ENCODE data around the gene C9. TPM values are rescaled to one million over a fixed set of nuclear protein-coding genes. Genes with fewer than 3 reads are reported as not detected.

Gene C9
- total RNA-seq, 6 donors from 2014 or later = 0.31 to 0.51 TPM; not detected in 4

- WGBS, 2 donors = 75 to 82% methylated on average over 2 of the region's 2 CpGs
- DNase-seq = no peak
- peaks cover 3 to 75% (median 15%) of the 10 kb centered on the region in 4 donors for H3K36me3 ChIP-seq
- H3K27ac ChIP-seq = peak overlapping the region in 1 of 4 donors; percentile 11
- no peak for ATAC-seq (ENCODE audit: low FRiP score in 2 of 2)
- H3K9me3 ChIP-seq = no peaks in the 10 kb centered on the region
- TF ChIP-seq POLR2A (IDR thresholded peaks at IDR 0.05) (no peak), EP300 (IDR thresholded peaks at IDR 0.05) (no peak), POLR2AphosphoS5 (IDR thresholded peaks at IDR 0.05) (no peak)
- TF ChIP-seq, protein P1, sequence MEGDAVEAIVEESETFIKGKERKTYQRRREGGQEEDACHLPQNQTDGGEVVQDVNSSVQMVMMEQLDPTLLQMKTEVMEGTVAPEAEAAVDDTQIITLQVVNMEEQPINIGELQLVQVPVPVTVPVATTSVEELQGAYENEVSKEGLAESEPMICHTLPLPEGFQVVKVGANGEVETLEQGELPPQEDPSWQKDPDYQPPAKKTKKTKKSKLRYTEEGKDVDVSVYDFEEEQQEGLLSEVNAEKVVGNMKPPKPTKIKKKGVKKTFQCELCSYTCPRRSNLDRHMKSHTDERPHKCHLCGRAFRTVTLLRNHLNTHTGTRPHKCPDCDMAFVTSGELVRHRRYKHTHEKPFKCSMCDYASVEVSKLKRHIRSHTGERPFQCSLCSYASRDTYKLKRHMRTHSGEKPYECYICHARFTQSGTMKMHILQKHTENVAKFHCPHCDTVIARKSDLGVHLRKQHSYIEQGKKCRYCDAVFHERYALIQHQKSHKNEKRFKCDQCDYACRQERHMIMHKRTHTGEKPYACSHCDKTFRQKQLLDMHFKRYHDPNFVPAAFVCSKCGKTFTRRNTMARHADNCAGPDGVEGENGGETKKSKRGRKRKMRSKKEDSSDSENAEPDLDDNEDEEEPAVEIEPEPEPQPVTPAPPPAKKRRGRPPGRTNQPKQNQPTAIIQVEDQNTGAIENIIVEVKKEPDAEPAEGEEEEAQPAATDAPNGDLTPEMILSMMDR (IDR thresholded peaks at IDR 0.05) = no peak
- H3K4me1 ChIP-seq = no peaks in the 10 kb centered on the region
- H3K4me3 ChIP-seq = no peak overlapping the region
- no peaks in the 10 kb centered on the region for H3K27me3 ChIP-seq
These were observed 9.5 kb upstream of the C9 start for GRCh38 chr5:39373791-39374190.

GRCh38 chr5:39371367-39371635 is 7.0 kb upstream of the C9 start:
- 76 to 88% methylated on average over 3 of the region's 3 CpGs for WGBS, 2 donors
- no peak for TF ChIP-seq EP300 (IDR thresholded peaks at IDR 0.05)
- TF ChIP-seq, protein P1 (IDR thresholded peaks at IDR 0.05) = no peak
- TF ChIP-seq POLR2AphosphoS5 (IDR thresholded peaks at IDR 0.05) = no peak
- TF ChIP-seq POLR2A (IDR thresholded peaks at IDR 0.05) = no peak
- no peak for DNase-seq
- no peak for ATAC-seq (ENCODE audit: low FRiP score in 2 of 2)
- H3K4me3 ChIP-seq = no peak overlapping the region
- H3K27me3 ChIP-seq = no peaks in the 10 kb centered on the region
- no peaks in the 10 kb centered on the region for H3K4me1 ChIP-seq
- H3K36me3 ChIP-seq = peaks cover 3 to 53% (median 11%) of the 10 kb centered on the region in 4 donors
- H3K27ac ChIP-seq = no peak overlapping the region
- no peaks in the 10 kb centered on the region for H3K9me3 ChIP-seq

DNA sequence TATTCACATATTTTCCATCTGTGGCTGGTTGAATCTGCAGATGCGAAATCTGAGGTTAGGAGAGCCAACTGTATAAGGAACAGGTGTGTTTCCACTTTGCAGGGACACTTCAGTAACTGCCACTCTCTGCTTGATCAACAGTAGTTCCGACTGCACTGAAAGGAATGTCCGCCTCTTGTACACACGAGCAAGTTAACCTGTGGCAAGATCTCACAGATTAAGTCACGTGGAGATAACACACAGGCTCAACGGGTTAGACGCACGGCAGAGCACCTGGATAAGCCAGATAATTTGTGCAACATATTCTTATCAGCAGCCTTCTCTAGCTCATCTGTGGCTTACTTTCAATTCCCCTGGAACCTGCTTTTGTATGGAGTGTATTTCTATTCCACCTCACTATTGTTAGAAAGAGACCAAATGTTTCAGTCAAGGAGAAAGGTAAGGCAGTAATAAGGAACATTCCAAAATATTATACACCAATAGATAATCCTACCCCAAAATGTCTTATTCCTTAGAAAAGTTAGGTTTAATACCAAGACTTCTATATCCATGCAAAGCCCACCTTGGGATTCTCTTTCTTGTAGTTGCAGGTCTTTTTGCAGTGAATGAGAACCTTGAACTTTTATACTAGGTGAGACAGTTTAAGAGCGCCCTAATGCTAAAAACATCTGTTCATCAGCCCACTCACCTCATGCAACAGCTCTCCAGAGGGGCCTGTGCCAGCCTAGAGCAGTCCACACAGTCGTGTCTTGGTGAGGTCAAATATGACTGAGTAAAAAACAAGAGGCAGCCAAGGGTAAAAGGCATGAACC is 6.5 kb upstream of the C9 start:
- Histone ChIP-seq H3K27ac (no peak overlapping the region), H3K36me3 (peaks cover 3 to 51% (median 9%) of the 10 kb centered on the region in 4 donors), H3K9me3 (no peaks in the 10 kb centered on the region), H3K27me3 (no peaks in the 10 kb centered on the region), H3K4me3 (no peak overlapping the region), H3K4me1 (no peaks in the 10 kb centered on the region)
- 67 to 69% methylated on average over 10 of the region's 10 CpGs for WGBS, 2 donors
- DNase-seq (peak in 1 of 2 donors; percentile 78), ATAC-seq (ENCODE audit: low FRiP score in 2 of 2) (peak; percentile 40 to 89)
- peak in 1 of 4 donors; percentile 50 for TF ChIP-seq EP300 (IDR thresholded peaks at IDR 0.05)
- TF ChIP-seq POLR2AphosphoS5 (IDR thresholded peaks at IDR 0.05) = peak; percentile 27 to 41
- no peak for TF ChIP-seq POLR2A (IDR thresholded peaks at IDR 0.05)

DNA sequence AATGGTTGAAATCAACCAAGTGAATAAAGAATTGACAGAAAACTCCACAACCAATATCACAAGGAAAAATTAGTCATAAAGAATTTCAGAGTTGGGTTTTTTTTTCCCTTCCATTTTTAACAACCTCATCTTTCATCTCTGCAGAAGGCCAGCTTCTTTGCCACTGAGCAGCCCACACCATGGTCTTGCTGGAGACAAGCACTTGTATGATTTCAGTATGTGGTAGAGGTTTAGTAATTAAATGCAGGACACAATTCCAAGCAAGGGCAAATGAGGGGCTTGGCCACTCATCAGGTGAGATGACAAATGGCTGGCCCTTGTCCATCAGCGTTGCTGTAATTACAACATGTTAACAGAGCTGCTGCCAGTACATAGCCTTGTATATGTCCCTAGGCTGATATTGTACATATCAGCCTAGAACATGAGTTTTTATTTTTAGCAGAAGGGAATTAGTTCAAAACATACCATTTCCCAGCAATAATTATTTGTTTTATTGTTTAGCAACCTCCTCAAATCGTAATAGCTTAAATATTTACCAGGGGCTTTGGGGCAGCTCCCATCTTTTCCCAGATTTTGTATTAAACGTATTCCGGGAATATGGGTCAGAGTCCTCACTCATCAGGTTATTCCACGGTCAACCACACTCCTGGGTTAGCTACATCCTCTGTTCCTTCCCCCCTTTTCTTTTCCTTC is 5.0 kb upstream of the C9 start:
- DNase-seq (no peak), ATAC-seq (ENCODE audit: low FRiP score in 2 of 2) (no peak)
- Histone ChIP-seq H3K9me3 (no peaks in the 10 kb centered on the region), H3K27ac (no peak overlapping the region), H3K4me3 (no peak overlapping the region), H3K27me3 (no peaks in the 10 kb centered on the region), H3K36me3 (peaks cover 3 to 36% (median 5%) of the 10 kb centered on the region in 4 donors), H3K4me1 (no peaks in the 10 kb centered on the region)
- 78% methylated on average over 5 of the region's 5 CpGs for WGBS, 2 donors
- no peak for TF ChIP-seq POLR2A (IDR thresholded peaks at IDR 0.05)
- TF ChIP-seq, protein P1 (IDR thresholded peaks at IDR 0.05) = no peak
- no peak for TF ChIP-seq EP300 (IDR thresholded peaks at IDR 0.05)
- no peak for TF ChIP-seq POLR2AphosphoS5 (IDR thresholded peaks at IDR 0.05)

DNA sequence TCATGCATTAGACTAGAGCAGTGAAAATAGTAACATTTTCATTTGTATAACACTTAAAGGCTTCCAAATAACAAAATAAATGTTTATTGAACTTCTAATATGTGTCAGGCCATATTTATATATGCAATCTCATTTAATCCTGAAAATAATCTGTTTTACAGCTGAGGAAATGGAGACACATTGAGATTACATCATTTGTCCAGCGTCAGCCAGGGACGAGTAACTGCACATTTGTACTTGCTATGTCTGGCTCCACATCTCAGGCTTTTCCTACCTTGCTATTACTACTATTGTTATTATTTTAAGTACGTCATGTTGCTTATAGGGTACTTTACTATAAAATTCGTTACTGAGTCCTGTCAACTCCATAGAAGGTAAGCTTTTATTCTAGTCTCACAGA is 3.8 kb upstream of the C9 start:
- no peak for ATAC-seq (ENCODE audit: low FRiP score in 2 of 2)
- H3K36me3 ChIP-seq = peaks cover 0 to 24% (median 0%) of the 10 kb centered on the region in 4 donors
- H3K27ac ChIP-seq = no peak overlapping the region
- H3K4me1 ChIP-seq = no peaks in the 10 kb centered on the region
- no peak for DNase-seq
- TF ChIP-seq, protein P1 (IDR thresholded peaks at IDR 0.05) = no peak
- TF ChIP-seq POLR2AphosphoS5 (IDR thresholded peaks at IDR 0.05) (no peak), EP300 (IDR thresholded peaks at IDR 0.05) (no peak), POLR2A (IDR thresholded peaks at IDR 0.05) (no peak)
- no peak overlapping the region for H3K4me3 ChIP-seq
- H3K27me3 ChIP-seq = no peaks in the 10 kb centered on the region
- 66 to 67% methylated on average over 4 of the region's 4 CpGs for WGBS, 2 donors
- H3K9me3 ChIP-seq = no peaks in the 10 kb centered on the region
